Endodermal cell (in vitro differentiated cells): ENCODE data around the gene SUPT5H. TPM values are rescaled to one million over a fixed set of nuclear protein-coding genes. Genes with fewer than 3 reads are reported as not detected.

Source experiments
- DNase-seq: peaks from one replicate; pipeline ENCODE4 v3.0.0-alpha.2; 2017
- H3K27ac ChIP-seq: 2 replicates; pipeline ENCODE4 v1.5.1; 2013; ENCODE audit warnings: mild to moderate bottlenecking, low read depth, low read length, moderate library complexity
- H3K27me3 ChIP-seq: 2 replicates; pipeline ENCODE4 v1.6.1; 2013; ENCODE audit warnings: mild to moderate bottlenecking, low read length, moderate library complexity; ENCODE audit not compliant: insufficient read depth, control insufficient read depth, poor library complexity, severe bottlenecking
- H3K36me3 ChIP-seq: 2 replicates; pipeline ENCODE4 v1.7.0; 2013; ENCODE audit warnings: mild to moderate bottlenecking, low read length, moderate library complexity; ENCODE audit not compliant: control insufficient read depth, insufficient read depth
- H3K4me1 ChIP-seq: one replicate; pipeline ENCODE4 v1.7.0; 2013; ENCODE audit warnings: low read length; ENCODE audit not compliant: control insufficient read depth, insufficient read depth
- H3K4me3 ChIP-seq: 2 replicates; pipeline ENCODE4 v1.5.1; 2013; ENCODE audit warnings: mild to moderate bottlenecking, low read length, moderate library complexity
- H3K9ac ChIP-seq: 2 replicates; pipeline ENCODE4 v1.6.1; 2013; ENCODE audit warnings: mild to moderate bottlenecking, low read length, moderate library complexity; ENCODE audit not compliant: poor library complexity, severe bottlenecking; ENCODE audit errors: extremely low read depth
- H3K9me3 ChIP-seq: 2 replicates; pipeline ENCODE4 v1.6.1; 2013; ENCODE audit warnings: mild to moderate bottlenecking, low read length, moderate library complexity; ENCODE audit not compliant: control insufficient read depth
- H3K27ac Mint-ChIP-seq: 2 replicates; pipeline ENCODE4 v1.8.0; 2020; ENCODE audit warnings: mixed read lengths
- H3K27me3 Mint-ChIP-seq: 2 replicates; pipeline ENCODE4 v1.8.0; 2021; ENCODE audit warnings: mild to moderate bottlenecking, mixed read lengths; ENCODE audit not compliant: insufficient read depth
- H3K36me3 Mint-ChIP-seq: 2 replicates; pipeline ENCODE4 v1.8.0; 2020; ENCODE audit warnings: low read depth, mixed read lengths
- H3K4me1 Mint-ChIP-seq: 2 replicates; pipeline ENCODE4 v1.8.0; 2020; ENCODE audit warnings: mixed read lengths
- H3K4me3 Mint-ChIP-seq: 2 replicates; pipeline ENCODE4 v1.8.0; 2020; ENCODE audit warnings: mild to moderate bottlenecking, moderate library complexity, mixed read lengths
- H3K9me3 Mint-ChIP-seq: 2 replicates; pipeline ENCODE4 v1.8.0; 2020; ENCODE audit warnings: mild to moderate bottlenecking, mixed read lengths
- CTCF ChIP-seq: fragments of 200-600 bp; sonication (generic); conservative IDR thresholded peaks from 2 replicates; pipeline ENCODE4 v1.5.0; 2021; ENCODE audit warnings: antibody characterized with exemption, mild to moderate bottlenecking
- WGBS, 2 experiments: methylation state at CpG; one replicate each; pipeline versions ENCODE4 v1.1.5 to v1.1.7; 2013; ENCODE audit warnings: missing lambda C conversion rate in 2 of 2, mixed read lengths in 1 of 2; ENCODE audit not compliant: insufficient coverage in 1 of 2, insufficient read length in 1 of 2; 5-methylcytosine and 5-hydroxymethylcytosine counted together
- total RNA-seq, 2 donors: library from RNA; stranded (reverse); fragmentation: NEBNext Ultra II Directional in 1 of 2; extraction: Animal tissue kit (Norgen Biotek cat#: 25700) in 1 of 2; gene quantifications; 2 replicates in 1 of 2; 3 replicates in 1 of 2; pipeline ENCODE4 v1.2.1, GENCODE V29; 2021

SUPT5H gene
- total RNA-seq, 2 donors from 2014 or later, result 130 to 139 TPM

GRCh38 chr19:39401070-39401548, 44.3 kb upstream of the SUPT5H start:
- H3K4me3 Mint-ChIP-seq, result peak overlapping the region; percentile 73
- H3K9ac ChIP-seq, result no peak overlapping the region
- no peaks in the 10 kb centered on the region for H3K27me3 ChIP-seq
- H3K27ac Mint-ChIP-seq, result peak overlapping the region; percentile 100
- no peak for DNase-seq
- no peaks in the 10 kb centered on the region for H3K9me3 ChIP-seq
- peaks cover 3% of the 10 kb centered on the region for H3K36me3 ChIP-seq
- no peak for TF ChIP-seq CTCF
- H3K4me1 ChIP-seq, result peaks cover 21% of the 10 kb centered on the region
- no peaks in the 10 kb centered on the region for H3K27me3 Mint-ChIP-seq
- peaks cover 44% of the 10 kb centered on the region for H3K4me1 Mint-ChIP-seq
- WGBS, 2 experiments, result 80 to 86% methylated on average over 4 of the region's 4 CpGs
- no peaks in the 10 kb centered on the region for H3K9me3 Mint-ChIP-seq
- H3K36me3 Mint-ChIP-seq, result peaks cover 10% of the 10 kb centered on the region
- peak overlapping the region; percentile 15 for H3K4me3 ChIP-seq
- no peak overlapping the region for H3K27ac ChIP-seq

GRCh38 chr19:39401549-39402345, 43.6 kb upstream of the SUPT5H start:
- no peaks in the 10 kb centered on the region for H3K27me3 ChIP-seq
- H3K9ac ChIP-seq, result peak overlapping the region; percentile 80
- Mint-ChIP-seq H3K9me3 (no peaks in the 10 kb centered on the region), H3K36me3 (peaks cover 10% of the 10 kb centered on the region), H3K27me3 (no peaks in the 10 kb centered on the region), H3K4me1 (peaks cover 46% of the 10 kb centered on the region), H3K4me3 (peak overlapping the region; percentile 73), H3K27ac (peak overlapping the region; percentile 100)
- H3K27ac ChIP-seq, result peak overlapping the region; percentile 96
- peaks cover 21% of the 10 kb centered on the region for H3K4me1 ChIP-seq
- peaks cover 3% of the 10 kb centered on the region for H3K36me3 ChIP-seq
- peak; percentile 73 for DNase-seq
- no peak for TF ChIP-seq CTCF
- WGBS, 2 experiments, result 79 to 90% methylated on average over 10 to 25 of the region's 25 CpGs
- no peaks in the 10 kb centered on the region for H3K9me3 ChIP-seq
- H3K4me3 ChIP-seq, result peak overlapping the region; percentile 76

GRCh38 chr19:39402346-39403300, 42.8 kb upstream of the SUPT5H start:
- DNase-seq, result peak; percentile 97
- H3K4me1 ChIP-seq, result peaks cover 21% of the 10 kb centered on the region
- Mint-ChIP-seq H3K9me3 (no peaks in the 10 kb centered on the region), H3K27me3 (no peaks in the 10 kb centered on the region), H3K4me1 (peaks cover 46% of the 10 kb centered on the region), H3K4me3 (peak overlapping the region; percentile 73), H3K27ac (peak overlapping the region; percentile 100), H3K36me3 (peaks cover 10% of the 10 kb centered on the region)
- peak overlapping the region; percentile 80 for H3K9ac ChIP-seq
- no peaks in the 10 kb centered on the region for H3K27me3 ChIP-seq
- no peaks in the 10 kb centered on the region for H3K9me3 ChIP-seq
- H3K27ac ChIP-seq, result peak overlapping the region; percentile 96
- no peak for TF ChIP-seq CTCF
- peaks cover 3% of the 10 kb centered on the region for H3K36me3 ChIP-seq
- H3K4me3 ChIP-seq, result peak overlapping the region; percentile 76
- 9 to 20% methylated on average over 24 to 59 of the region's 59 CpGs for WGBS, 2 experiments
